ENCODE data around the gene ZNF786. TPM values are rescaled to one million over a fixed set of nuclear protein-coding genes. Genes with fewer than 3 reads are reported as not detected.

Gene ZNF786
- total RNA-seq, 2 donors from 2014 or later, result 3.1 to 3.7 TPM

- H3K4me1 ChIP-seq, result no peaks in the 10 kb centered on the region
- TF ChIP-seq CTCF (IDR thresholded peaks at IDR 0.05), result no peak
- no peak overlapping the region for H3K27ac ChIP-seq
- DNase-seq (ENCODE audit: low spot score), result no peak
- H3K27me3 ChIP-seq, result no peaks in the 10 kb centered on the region
- no peaks in the 10 kb centered on the region for H3K36me3 ChIP-seq
- H3K4me3 ChIP-seq, result no peak overlapping the region
- H3K9me3 ChIP-seq, result no peaks in the 10 kb centered on the region
Measured at GRCh38 chr7:149053885-149054284, 36.6 kb downstream of the ZNF786 start.

- no peaks in the 10 kb centered on the region for H3K9me3 ChIP-seq
- no peak overlapping the region for H3K4me3 ChIP-seq
- no peaks in the 10 kb centered on the region for H3K27me3 ChIP-seq
- TF ChIP-seq CTCF (IDR thresholded peaks at IDR 0.05), result no peak
- H3K4me1 ChIP-seq, result no peaks in the 10 kb centered on the region
- DNase-seq (ENCODE audit: low spot score), result no peak
- H3K27ac ChIP-seq, result no peak overlapping the region
- H3K36me3 ChIP-seq, result no peaks in the 10 kb centered on the region
Measured at GRCh38 chr7:149053384-149053783, 37.1 kb downstream of the ZNF786 start.

- DNase-seq (ENCODE audit: low spot score), result no peak
- no peaks in the 10 kb centered on the region for H3K27me3 ChIP-seq
Measured at GRCh38 chr7:149050941-149051340, 39.6 kb downstream of the ZNF786 start.

GRCh38 chr7:149048805-149049204 is 41.7 kb downstream of the ZNF786 start:
- no peak for TF ChIP-seq CTCF (IDR thresholded peaks at IDR 0.05)
- no peak for DNase-seq (ENCODE audit: low spot score)
- Histone ChIP-seq H3K27me3 (no peaks in the 10 kb centered on the region), H3K4me3 (no peak overlapping the region), H3K27ac (no peak overlapping the region), H3K36me3 (no peaks in the 10 kb centered on the region), H3K9me3 (no peaks in the 10 kb centered on the region), H3K4me1 (no peaks in the 10 kb centered on the region)

More at GRCh38 chr7:149050941-149051340, 39.6 kb downstream of the ZNF786 start:
- Histone ChIP-seq H3K4me3 (no peak overlapping the region), H3K27ac (no peak overlapping the region), H3K4me1 (no peaks in the 10 kb centered on the region), H3K9me3 (no peaks in the 10 kb centered on the region), H3K36me3 (no peaks in the 10 kb centered on the region)
- no peak for TF ChIP-seq CTCF (IDR thresholded peaks at IDR 0.05)

GRCh38 chr7:149046416-149046815 is 44.1 kb downstream of the ZNF786 start:
- Histone ChIP-seq H3K9me3 (no peaks in the 10 kb centered on the region), H3K27ac (no peak overlapping the region), H3K4me1 (no peaks in the 10 kb centered on the region), H3K4me3 (no peak overlapping the region), H3K36me3 (no peaks in the 10 kb centered on the region), H3K27me3 (no peaks in the 10 kb centered on the region)
- DNase-seq (ENCODE audit: low spot score), result no peak
- TF ChIP-seq CTCF (IDR thresholded peaks at IDR 0.05), result no peak

GRCh38 chr7:149043936-149044335 is 46.6 kb downstream of the ZNF786 start:
- no peak for TF ChIP-seq CTCF (IDR thresholded peaks at IDR 0.05)
- H3K27ac ChIP-seq, result no peak overlapping the region

More at GRCh38 chr7:149043936-149044335, 46.6 kb downstream of the ZNF786 start:
- H3K27me3 ChIP-seq, result no peaks in the 10 kb centered on the region
- DNase-seq (ENCODE audit: low spot score), result no peak
- H3K36me3 ChIP-seq, result no peaks in the 10 kb centered on the region
- H3K9me3 ChIP-seq, result no peaks in the 10 kb centered on the region
- no peaks in the 10 kb centered on the region for H3K4me1 ChIP-seq
- H3K4me3 ChIP-seq, result no peak overlapping the region
